Measurements from ENCODE around the gene DISP1.

The DISP1 gene

GRCh38 chr1:222814536-222815439, at the start of gene DISP1:
DISP1 (plus strand) TSS chr1:222815039; CDS start chr1:222942824, 127,785 bp downstream.
- peak; percentile 77 for DNase-seq

GRCh38 chr1:222767152-222767571, 47.7 kb upstream of the DISP1 start:
- no peak for DNase-seq

- no peak for DNase-seq
Measured at GRCh38 chr1:222768592-222768991, 46.2 kb upstream of the DISP1 start.

- DNase-seq, result no peak
Measured at GRCh38 chr1:222769181-222769580, 45.7 kb upstream of the DISP1 start.

- no peak for DNase-seq
Measured at GRCh38 chr1:222769971-222770620, 44.7 kb upstream of the DISP1 start.

- DNase-seq, result no peak
Measured at GRCh38 chr1:222772996-222773379, 41.9 kb upstream of the DISP1 start.

GRCh38 chr1:222777463-222777862, 37.4 kb upstream of the DISP1 start:
- no peak for DNase-seq

GRCh38 chr1:222777977-222778376, 36.9 kb upstream of the DISP1 start:
- no peak for DNase-seq

GRCh38 chr1:222781251-222781650, 33.6 kb upstream of the DISP1 start:
- DNase-seq, result no peak

GRCh38 chr1:222783051-222783450, 31.8 kb upstream of the DISP1 start:
- DNase-seq, result no peak

- no peak for DNase-seq
Measured at GRCh38 chr1:222784371-222784770, 30.5 kb upstream of the DISP1 start.

- no peak for DNase-seq
Measured at GRCh38 chr1:222784916-222785315, 29.9 kb upstream of the DISP1 start.

GRCh38 chr1:222785529-222785928, 29.3 kb upstream of the DISP1 start:
- no peak for DNase-seq

GRCh38 chr1:222786121-222786520, 28.7 kb upstream of the DISP1 start:
- no peak for DNase-seq

GRCh38 chr1:222787729-222788128, 27.1 kb upstream of the DISP1 start:
- DNase-seq, result no peak

- DNase-seq, result no peak
Measured at GRCh38 chr1:222788402-222789156, 26.3 kb upstream of the DISP1 start.

GRCh38 chr1:222790115-222790514, 24.7 kb upstream of the DISP1 start:
- DNase-seq, result no peak

GRCh38 chr1:222790520-222790919, 24.3 kb upstream of the DISP1 start:
- no peak for DNase-seq

- DNase-seq, result no peak
Measured at GRCh38 chr1:222791006-222791710, 23.7 kb upstream of the DISP1 start.

GRCh38 chr1:222792744-222793143, 22.1 kb upstream of the DISP1 start:
- DNase-seq, result no peak

GRCh38 chr1:222794656-222795474, 20.0 kb upstream of the DISP1 start:
- DNase-seq, result no peak

- no peak for DNase-seq
Measured at GRCh38 chr1:222798116-222798515, 16.7 kb upstream of the DISP1 start.

Data from activated CD4-positive, CD25-positive, alpha-beta regulatory T cell treated with anti-CD3 and anti-CD28 coated beads, Interleukin-2, amount 50 U/mL, for 72 hours (primary cell).